GM12878 (cell line): Measurements from ENCODE around the gene SEMA4D. TPM values are rescaled to one million over a fixed set of nuclear protein-coding genes. Genes with fewer than 3 reads are reported as not detected.

Experiments
- ASH2L ChIP-seq: fragments of 300-600, 200-600 bp; sonication (generic); IDR thresholded peaks from 2 replicates; pipeline ENCODE4 v1.6.1; 2017; ENCODE audit warnings: low read depth, mild to moderate bottlenecking, borderline replicate concordance
- BMI1 ChIP-seq: fragments of 450-650 bp; IDR thresholded peaks from 2 replicates; pipeline ENCODE4 v1.6.1; 2016; ENCODE audit warnings: mild to moderate bottlenecking, moderate library complexity, borderline replicate concordance
- CBFB ChIP-seq: IDR thresholded peaks from 2 replicates; pipeline ENCODE4 v1.6.1; 2016; ENCODE audit warnings: antibody characterized with exemption, low read depth
- CREM ChIP-seq: IDR thresholded peaks from 2 replicates; pipeline ENCODE4 v1.6.1; 2014; ENCODE audit warnings: antibody characterized with exemption, low read depth
- EED ChIP-seq: sonication (generic); IDR thresholded peaks from 2 replicates; pipeline ENCODE4 v1.6.1; 2016; ENCODE audit warnings: antibody characterized with exemption, low read depth
- EP300 ChIP-seq, 2 experiments: fragments of 150-350 bp in 1 of 2; IDR thresholded peaks; 2 replicates each; pipeline ENCODE4 v1.6.1; 2011 to 2012; ENCODE audit warnings: low read depth in 2 of 2, low read length in 2 of 2, borderline replicate concordance in 1 of 2, improper control_type of control experiment in 1 of 2, inconsistent platforms in 1 of 2; ENCODE audit not compliant: control insufficient read depth in 1 of 2
- GATAD2B ChIP-seq: fragments of 450-650 bp; conservative IDR thresholded peaks from 2 replicates; pipeline ENCODE4 v1.6.1; 2017; ENCODE audit warnings: low read depth, mild to moderate bottlenecking, moderate library complexity
- IKZF1 ChIP-seq: fragments of 450-650 bp; conservative IDR thresholded peaks from 2 replicates; pipeline ENCODE4 v1.6.1; 2017; ENCODE audit warnings: antibody characterized with exemption, mild to moderate bottlenecking
- IRF4 ChIP-seq: IDR thresholded peaks from 2 replicates; pipeline ENCODE4 v1.6.1; 2011; ENCODE audit warnings: low read depth, low read length
- JUNB ChIP-seq: IDR thresholded peaks from 2 replicates; pipeline ENCODE4 v1.6.1; 2016; ENCODE audit warnings: antibody characterized with exemption, mild to moderate bottlenecking
- KLF5 ChIP-seq: fragments of 450-650 bp; IDR thresholded peaks from 2 replicates; pipeline ENCODE4 v1.6.1; 2014; ENCODE audit warnings: mild to moderate bottlenecking; ENCODE audit not compliant: partially characterized antibody
- MEF2A ChIP-seq: IDR thresholded peaks from 2 replicates; pipeline ENCODE4 v1.6.1; 2011; ENCODE audit warnings: low read depth, mild to moderate bottlenecking, low read length, moderate library complexity; ENCODE audit not compliant: insufficient read depth
- MEF2B ChIP-seq: fragments of 450-650 bp; IDR thresholded peaks from 2 replicates; pipeline ENCODE4 v1.6.1; 2018; ENCODE audit warnings: mild to moderate bottlenecking, moderate library complexity; ENCODE audit not compliant: partially characterized antibody, poor library complexity, severe bottlenecking
- MYB ChIP-seq: fragments of 150-350 bp; IDR thresholded peaks from 2 replicates; pipeline ENCODE4 v1.6.1; 2014; ENCODE audit warnings: mild to moderate bottlenecking, low read depth, low read length, borderline replicate concordance
- NBN ChIP-seq: fragments of 450-650 bp; IDR thresholded peaks from 2 replicates; pipeline ENCODE4 v1.6.1; 2016
- PAX5 ChIP-seq: IDR thresholded peaks from 2 replicates; pipeline ENCODE4 v1.6.1; 2011; ENCODE audit warnings: low read depth, low read length, borderline replicate concordance
- POLR2A ChIP-seq: IDR thresholded peaks from 2 replicates; pipeline ENCODE4 v1.6.1; 2011; ENCODE audit warnings: low read depth, mild to moderate bottlenecking, low read length
- POLR2AphosphoS5 ChIP-seq: IDR thresholded peaks from 2 replicates; pipeline ENCODE4 v1.6.1; 2011; ENCODE audit warnings: mild to moderate bottlenecking, low read length, inconsistent platforms
- SMC3 ChIP-seq: IDR thresholded peaks from 2 replicates; pipeline ENCODE4 v1.6.1; 2011; ENCODE audit warnings: low read length, improper control_type of control experiment, borderline replicate concordance
- SPI1 ChIP-seq: IDR thresholded peaks from 2 replicates; pipeline ENCODE4 v1.6.1; 2011; ENCODE audit warnings: low read depth, mild to moderate bottlenecking, low read length, moderate library complexity, borderline replicate concordance; ENCODE audit not compliant: insufficient read depth
- SRF ChIP-seq, 2 experiments: IDR thresholded peaks; 2 replicates each; pipeline ENCODE4 v1.6.1; 2011; ENCODE audit warnings: low read depth in 2 of 2, low read length in 2 of 2, mild to moderate bottlenecking in 1 of 2, moderate library complexity in 1 of 2
- TCF12 ChIP-seq: IDR thresholded peaks from 2 replicates; pipeline ENCODE4 v1.6.1; 2011; ENCODE audit warnings: low read depth, mild to moderate bottlenecking, low read length
- TCF3 ChIP-seq: IDR thresholded peaks from 2 replicates; pipeline ENCODE4 v1.6.1; 2012; ENCODE audit warnings: low read depth, mild to moderate bottlenecking, low read length, borderline replicate concordance; ENCODE audit not compliant: insufficient read depth
- YY1 ChIP-seq: IDR thresholded peaks from 2 replicates; pipeline ENCODE4 v1.6.1; 2011; ENCODE audit warnings: low read depth, mild to moderate bottlenecking, low read length
- ZBED1 ChIP-seq: IDR thresholded peaks from 2 replicates; pipeline ENCODE4 v1.6.1; 2016; ENCODE audit warnings: borderline replicate concordance
- ZNF384 ChIP-seq: IDR thresholded peaks from 2 replicates; pipeline ENCODE4 v1.6.1; 2012; ENCODE audit warnings: low read depth, mild to moderate bottlenecking, low read length, improper control_type of control experiment, borderline replicate concordance
- polyA plus RNA-seq, 11 experiments: library from polyadenylated mRNA; depleted of rRNA in 4 of 11; unstranded in 6 of 11; stranded (reverse) in 5 of 11; fragments of >200 nt; fragmentation: Nextera tagmentation in 4 of 11; fragmentation: Illumina TruSeq in 1 of 11; extraction: Ambion mirVana in 4 of 11; extraction: Trizol in 1 of 11; gene quantifications; 1 replicate in 1 of 11; 2 replicates in 10 of 11; pipeline versions ENCODE4 v1.2.1 to v1.2.3, GENCODE V29; 2011 to 2016; ENCODE audit warnings: inconsistent platforms in 2 of 11, missing spikeins in 2 of 11, low read depth in 1 of 11
- total RNA-seq, 4 experiments: library from RNA; depleted of rRNA in 3 of 4; stranded (reverse); fragments of >200 nt in 3 of 4; fragmentation: Illumina TruSeq in 1 of 4; extraction: Trizol in 1 of 4; gene quantifications; 2 replicates each; pipeline versions ENCODE4 v1.2.1 to v1.2.3, GENCODE V29; 2013 to 2021
- TF ChIP-seq, protein P1 (sequence below): IDR thresholded peaks from 2 replicates; pipeline ENCODE4 v1.6.1; 2012; ENCODE audit warnings: low read length, inconsistent platforms
- TF ChIP-seq, protein P2 (sequence below): fragments of 450-650 bp; IDR thresholded peaks from 2 replicates; pipeline ENCODE4 v1.6.1; 2018; ENCODE audit warnings: mild to moderate bottlenecking, low read depth, moderate library complexity; ENCODE audit not compliant: partially characterized antibody
- TF ChIP-seq, protein P3 (sequence below): IDR thresholded peaks from 2 replicates; pipeline ENCODE4 v1.6.1; 2012; ENCODE audit warnings: low read depth, low read length, improper control_type of control experiment

The SEMA4D gene
- total and polyA plus RNA-seq, 10 of the 15 experiments (the other 5 are each of a cell fraction or from before 2014, with no cell fraction given): 15.1 to 136 (median 39.6) TPM

DNA sequence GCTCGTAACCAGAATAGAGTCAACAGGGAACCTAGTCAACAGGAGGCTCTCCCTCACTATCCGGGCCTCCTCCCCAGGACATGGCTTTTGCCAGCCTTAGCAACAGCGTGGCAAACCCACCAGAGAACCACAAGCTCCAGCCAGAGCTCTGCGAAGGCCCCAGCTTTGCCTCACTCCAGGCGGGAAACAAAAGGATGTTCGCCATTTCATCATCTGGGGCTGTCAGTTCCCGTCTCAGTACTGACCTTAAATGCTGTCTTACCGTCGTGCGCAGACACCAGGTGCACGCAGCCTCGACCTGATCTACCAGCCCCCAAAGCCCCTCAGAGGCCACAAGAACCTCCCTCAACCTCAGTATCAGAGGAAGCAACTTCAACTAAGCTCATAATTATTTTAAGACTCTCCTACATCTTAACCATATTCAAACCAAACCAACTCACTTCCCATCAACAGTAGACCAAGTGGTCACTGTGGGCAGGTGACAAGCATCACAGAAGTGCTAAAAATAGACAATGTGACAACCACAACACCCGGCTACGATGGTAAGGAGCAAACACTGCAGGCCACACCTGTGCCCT, 71.4 kb downstream of the SEMA4D start (continued):
- TF ChIP-seq EP300 (IDR thresholded peaks at IDR 0.05; ENCODE audit: borderline replicate concordance in 1 of 2, control insufficient read depth in 1 of 2, low read depth in 2 of 2, low read length in 2 of 2) (peak; percentile 84 to 91; a peak in 3 of 4 replicates), CREM (peak; percentile 95), GATAD2B (peak; percentile 57; the same call in 1 of the 2 replicates), ZNF384 (no peak), POLR2AphosphoS5 (peak; percentile 79; the same call in 1 of the 2 replicates), NBN (peak; percentile 95), IKZF1 (peak; percentile 87), TCF12 (peak; percentile 80), SPI1 (peak; percentile 81), TCF3 (peak; percentile 84), SMC3 (0 out of 2 replicates have a peak, but pooled peaks have one; percentile 2), POLR2A (peak; percentile 63), MEF2B (peak; percentile 96), ZBED1 (peak; percentile 92), PAX5 (peak; percentile 81; the same call in 1 of the 2 replicates), ASH2L (0 out of 2 replicates have a peak, but pooled peaks have one; percentile 42), JUNB (peak; percentile 53), YY1 (peak; percentile 72), CBFB (peak; percentile 95), BMI1 (peak; percentile 61; the same call in 1 of the 2 replicates), MYB (no peak), IRF4 (peak; percentile 45; the same call in 1 of the 2 replicates), KLF5 (peak; percentile 79), MEF2A (peak; percentile 99), SRF (IDR thresholded peaks at IDR 0.05; ENCODE audit: low read depth in 2 of 2, low read length in 2 of 2) (0 out of 4 replicates have a peak, but pooled peaks of 1 of the 2 experiments have one; percentile 16), EED (peak; percentile 83)
- TF ChIP-seq, protein P1, sequence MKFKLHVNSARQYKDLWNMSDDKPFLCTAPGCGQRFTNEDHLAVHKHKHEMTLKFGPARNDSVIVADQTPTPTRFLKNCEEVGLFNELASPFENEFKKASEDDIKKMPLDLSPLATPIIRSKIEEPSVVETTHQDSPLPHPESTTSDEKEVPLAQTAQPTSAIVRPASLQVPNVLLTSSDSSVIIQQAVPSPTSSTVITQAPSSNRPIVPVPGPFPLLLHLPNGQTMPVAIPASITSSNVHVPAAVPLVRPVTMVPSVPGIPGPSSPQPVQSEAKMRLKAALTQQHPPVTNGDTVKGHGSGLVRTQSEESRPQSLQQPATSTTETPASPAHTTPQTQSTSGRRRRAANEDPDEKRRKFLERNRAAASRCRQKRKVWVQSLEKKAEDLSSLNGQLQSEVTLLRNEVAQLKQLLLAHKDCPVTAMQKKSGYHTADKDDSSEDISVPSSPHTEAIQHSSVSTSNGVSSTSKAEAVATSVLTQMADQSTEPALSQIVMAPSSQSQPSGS: no peak
- TF ChIP-seq, protein P2, sequence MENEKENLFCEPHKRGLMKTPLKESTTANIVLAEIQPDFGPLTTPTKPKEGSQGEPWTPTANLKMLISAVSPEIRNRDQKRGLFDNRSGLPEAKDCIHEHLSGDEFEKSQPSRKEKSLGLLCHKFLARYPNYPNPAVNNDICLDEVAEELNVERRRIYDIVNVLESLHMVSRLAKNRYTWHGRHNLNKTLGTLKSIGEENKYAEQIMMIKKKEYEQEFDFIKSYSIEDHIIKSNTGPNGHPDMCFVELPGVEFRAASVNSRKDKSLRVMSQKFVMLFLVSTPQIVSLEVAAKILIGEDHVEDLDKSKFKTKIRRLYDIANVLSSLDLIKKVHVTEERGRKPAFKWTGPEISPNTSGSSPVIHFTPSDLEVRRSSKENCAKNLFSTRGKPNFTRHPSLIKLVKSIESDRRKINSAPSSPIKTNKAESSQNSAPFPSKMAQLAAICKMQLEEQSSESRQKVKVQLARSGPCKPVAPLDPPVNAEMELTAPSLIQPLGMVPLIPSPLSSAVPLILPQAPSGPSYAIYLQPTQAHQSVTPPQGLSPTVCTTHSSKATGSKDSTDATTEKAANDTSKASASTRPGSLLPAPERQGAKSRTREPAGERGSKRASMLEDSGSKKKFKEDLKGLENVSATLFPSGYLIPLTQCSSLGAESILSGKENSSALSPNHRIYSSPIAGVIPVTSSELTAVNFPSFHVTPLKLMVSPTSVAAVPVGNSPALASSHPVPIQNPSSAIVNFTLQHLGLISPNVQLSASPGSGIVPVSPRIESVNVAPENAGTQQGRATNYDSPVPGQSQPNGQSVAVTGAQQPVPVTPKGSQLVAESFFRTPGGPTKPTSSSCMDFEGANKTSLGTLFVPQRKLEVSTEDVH: no peak
- TF ChIP-seq, protein P3, sequence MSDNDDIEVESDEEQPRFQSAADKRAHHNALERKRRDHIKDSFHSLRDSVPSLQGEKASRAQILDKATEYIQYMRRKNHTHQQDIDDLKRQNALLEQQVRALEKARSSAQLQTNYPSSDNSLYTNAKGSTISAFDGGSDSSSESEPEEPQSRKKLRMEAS: peak; percentile 58; the same call in 1 of the 2 replicates
